SU-DHL-6 (cell line): ENCODE data around the gene IGF2BP2.
"Not testable (repeated sequence)": the region's sequence is repeated elsewhere in the genome, so short reads cannot be mapped to it uniquely, and the experiment has no call there.

Source experiments
- H2AFZ ChIP-seq: fragments of 200-600 bp; sonication (generic); 2 replicates; pipeline ENCODE4 v1.6.1; 2014; ENCODE audit warnings: low read depth, mild to moderate bottlenecking, moderate library complexity, mixed read lengths, antibody characterized with exemption, low read length; ENCODE audit not compliant: severe bottlenecking
- H3F3A ChIP-seq: fragments of 200-600 bp; shearing (Covaris generic); 2 replicates; pipeline ENCODE4 v1.6.0; 2016; ENCODE audit warnings: antibody characterized with exemption, mild to moderate bottlenecking; ENCODE audit not compliant: insufficient read depth
- H3K27ac ChIP-seq: fragments of 200-600 bp; sonication (generic); 2 replicates; pipeline ENCODE4 v1.5.1; 2016; ENCODE audit warnings: low read depth, mild to moderate bottlenecking, low read length, moderate library complexity, mixed read lengths
- H3K27me3 ChIP-seq: fragments of 200-600 bp; sonication (generic), shearing (Covaris generic); 2 replicates; pipeline ENCODE4 v1.6.0; 2014; ENCODE audit warnings: mild to moderate bottlenecking, low read length
- H3K36me3 ChIP-seq: fragments of 200-600 bp; sonication (generic); 2 replicates; pipeline ENCODE4 v1.6.1; 2014; ENCODE audit warnings: mild to moderate bottlenecking, low read length, mixed read lengths
- H3K4me2 ChIP-seq: fragments of 300-600, 200-600 bp; shearing (Covaris generic), sonication (generic); 2 replicates; pipeline ENCODE4 v1.6.0; 2014; ENCODE audit warnings: low read length, low read depth, mild to moderate bottlenecking; ENCODE audit not compliant: poor library complexity, severe bottlenecking
- H3K4me3 ChIP-seq: fragments of 200-600 bp; sonication (generic); 2 replicates; pipeline ENCODE4 v1.5.1; 2014; ENCODE audit warnings: antibody characterized with exemption, low read length, mild to moderate bottlenecking, mixed read lengths; ENCODE audit not compliant: insufficient read depth, poor library complexity, severe bottlenecking
- H3K79me2 ChIP-seq: fragments of 200-600 bp; sonication (generic); 2 replicates; pipeline ENCODE4 v1.6.1; 2014; ENCODE audit warnings: mild to moderate bottlenecking, low read length, moderate library complexity; ENCODE audit not compliant: insufficient read depth
- H3K9ac ChIP-seq: fragments of 200-600 bp; sonication (generic); 2 replicates; pipeline ENCODE4 v1.7.0; 2014; ENCODE audit warnings: mild to moderate bottlenecking, low read length
- H3K9me2 ChIP-seq: fragments of 200-600 bp; sonication (generic); replicated peaks from 2 replicates; pipeline ENCODE4 v1.6.1; 2014; ENCODE audit warnings: low read length; ENCODE audit not compliant: insufficient read depth
- H3K9me3 ChIP-seq: fragments of 200-600 bp; sonication (generic); 2 replicates; pipeline ENCODE4 v1.6.1; 2014; ENCODE audit warnings: low read length, mixed read lengths; ENCODE audit not compliant: insufficient read depth
- H4K20me1 ChIP-seq: fragments of 200-600 bp; sonication (generic); 2 replicates; pipeline ENCODE4 v1.6.1; 2014; ENCODE audit warnings: low read depth, mild to moderate bottlenecking, antibody characterized with exemption, low read length, moderate library complexity, mixed read lengths
- CTCF ChIP-seq: fragments of 200-600 bp; sonication (generic); IDR thresholded peaks from one replicate; pipeline ENCODE4 v1.5.1; 2017; ENCODE audit warnings: antibody characterized with exemption, mild to moderate bottlenecking, low read length, moderate library complexity; ENCODE audit not compliant: insufficient read depth, poor library complexity, severe bottlenecking
- EZH2phosphoT487 ChIP-seq: fragments of 200-600 bp; sonication (generic), shearing (Covaris generic); conservative IDR thresholded peaks from 2 replicates; pipeline ENCODE4 v1.6.1; 2018; ENCODE audit warnings: mild to moderate bottlenecking, antibody characterized with exemption, low read length, moderate library complexity, mixed read lengths

Gene IGF2BP2

GRCh38 chr3:185663929-185664328 is 160.9 kb downstream of the IGF2BP2 start:
- Histone ChIP-seq H3K27ac (no peak overlapping the region), H3K36me3 (no peaks in the 10 kb centered on the region)

GRCh38 chr3:185661772-185662171 is 163.1 kb downstream of the IGF2BP2 start:
- Histone ChIP-seq H3K9ac (no peak overlapping the region), H3K27me3 (no peaks in the 10 kb centered on the region), H3K9me3 (no peaks in the 10 kb centered on the region), H3K4me2 (no peak overlapping the region), H3K36me3 (no peaks in the 10 kb centered on the region), H3K4me3 (no peak overlapping the region), H3F3A (no peaks in the 10 kb centered on the region), H3K9me2 (no peaks in the 10 kb centered on the region), H3K27ac (no peak overlapping the region), H2AFZ (no peak overlapping the region), H3K79me2 (no peaks in the 10 kb centered on the region), H4K20me1 (no peaks in the 10 kb centered on the region)
- no peak for TF ChIP-seq CTCF

More at GRCh38 chr3:185663929-185664328, 160.9 kb downstream of the IGF2BP2 start:
- H3K4me3 ChIP-seq: no peak overlapping the region
- H3K79me2 ChIP-seq: no peaks in the 10 kb centered on the region
- no peak overlapping the region for H3K4me2 ChIP-seq
- H3K9me2 ChIP-seq: no peaks in the 10 kb centered on the region
- no peaks in the 10 kb centered on the region for H3K9me3 ChIP-seq
- no peaks in the 10 kb centered on the region for H3K27me3 ChIP-seq
- H3K9ac ChIP-seq: no peak overlapping the region
- TF ChIP-seq EZH2phosphoT487: no peak
- no peak for TF ChIP-seq CTCF
- H2AFZ ChIP-seq: no peak overlapping the region
- no peaks in the 10 kb centered on the region for H3F3A ChIP-seq
- no peaks in the 10 kb centered on the region for H4K20me1 ChIP-seq

GRCh38 chr3:185661296-185661695 is 163.5 kb downstream of the IGF2BP2 start:
- not testable (repeated sequence) for H3F3A ChIP-seq, H3K9me2 ChIP-seq, H4K20me1 ChIP-seq, H3K4me3 ChIP-seq, H3K9ac ChIP-seq, H3K4me2 ChIP-seq, H3K27ac ChIP-seq, H2AFZ ChIP-seq, H3K9me3 ChIP-seq, H3K36me3 ChIP-seq, H3K27me3 ChIP-seq, H3K79me2 ChIP-seq

GRCh38 chr3:185659942-185660921 is 164.6 kb downstream of the IGF2BP2 start:
- Histone ChIP-seq H3K4me3 (no peak overlapping the region), H3F3A (no peaks in the 10 kb centered on the region), H3K27me3 (no peaks in the 10 kb centered on the region), H3K27ac (no peak overlapping the region), H3K36me3 (no peaks in the 10 kb centered on the region), H3K4me2 (no peak overlapping the region), H3K79me2 (no peaks in the 10 kb centered on the region), H3K9ac (no peak overlapping the region), H2AFZ (no peak overlapping the region), H3K9me3 (no peaks in the 10 kb centered on the region), H3K9me2 (no peaks in the 10 kb centered on the region), H4K20me1 (no peaks in the 10 kb centered on the region)
- TF ChIP-seq EZH2phosphoT487: no peak
- TF ChIP-seq CTCF: peak; percentile 97
